GM12891 (cell line): ENCODE results near the gene DNAJC13.

Experiments
- DNase-seq: peaks from one replicate; pipeline ENCODE4 v3.0.0; 2011; ENCODE audit warnings: low spot score; ENCODE audit not compliant: insufficient read length
- FAIRE-seq: peaks from 2 replicates; lab custom pipeline; 2011; peaks lifted over from hg19 to GRCh38; lab: Jason Lieb, UNC
- PAX5 ChIP-seq: IDR thresholded peaks from 2 replicates; pipeline ENCODE4 v1.6.1; 2011; ENCODE audit warnings: low read length, moderate library complexity, mild to moderate bottlenecking; ENCODE audit not compliant: insufficient read depth, severe bottlenecking
- POLR2A ChIP-seq: IDR thresholded peaks from 2 replicates; pipeline ENCODE4 v1.6.1; 2011; ENCODE audit warnings: low read depth, low read length, control low read depth
- POLR2AphosphoS5 ChIP-seq: IDR thresholded peaks from 2 replicates; pipeline ENCODE4 v1.6.1; 2011; ENCODE audit warnings: low read depth, low read length, control low read depth
- POU2F2 ChIP-seq: IDR thresholded peaks from 2 replicates; pipeline ENCODE4 v1.6.1; 2011; ENCODE audit warnings: low read depth, mild to moderate bottlenecking, control low read depth, low read length, moderate library complexity
- SPI1 ChIP-seq: IDR thresholded peaks from 2 replicates; pipeline ENCODE4 v1.6.1; 2011; ENCODE audit warnings: low read depth, low read length, control low read depth
- TAF1 ChIP-seq: IDR thresholded peaks from 2 replicates; pipeline ENCODE4 v1.6.1; 2011; ENCODE audit warnings: low read depth, low read length, control low read depth

DNAJC13 gene

DNA sequence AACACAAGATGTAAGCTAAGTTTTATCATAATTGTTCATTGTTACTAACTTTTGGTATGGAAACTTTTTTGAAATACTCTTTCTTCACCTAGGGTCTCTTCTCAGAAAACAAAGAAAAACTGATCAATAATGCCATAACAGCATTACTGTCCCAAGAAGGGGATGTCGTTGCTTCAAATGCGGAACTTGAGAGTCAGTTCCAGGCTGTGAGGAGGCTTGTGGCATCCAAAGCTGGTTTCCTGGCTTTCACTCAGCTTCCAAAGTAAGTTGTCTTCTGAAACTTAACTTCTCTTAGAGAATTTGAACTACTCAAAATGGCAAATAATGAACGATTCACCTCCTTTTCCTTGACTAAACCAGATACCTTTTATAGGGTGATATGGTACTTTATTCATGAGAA is 39.3 kb downstream of the DNAJC13 start:
- no peak for FAIRE-seq
- TF ChIP-seq POLR2A, result no peak
- no peak for TF ChIP-seq POLR2AphosphoS5
- no peak for TF ChIP-seq SPI1
- no peak for TF ChIP-seq PAX5
- no peak for TF ChIP-seq TAF1
- TF ChIP-seq POU2F2, result no peak

DNA sequence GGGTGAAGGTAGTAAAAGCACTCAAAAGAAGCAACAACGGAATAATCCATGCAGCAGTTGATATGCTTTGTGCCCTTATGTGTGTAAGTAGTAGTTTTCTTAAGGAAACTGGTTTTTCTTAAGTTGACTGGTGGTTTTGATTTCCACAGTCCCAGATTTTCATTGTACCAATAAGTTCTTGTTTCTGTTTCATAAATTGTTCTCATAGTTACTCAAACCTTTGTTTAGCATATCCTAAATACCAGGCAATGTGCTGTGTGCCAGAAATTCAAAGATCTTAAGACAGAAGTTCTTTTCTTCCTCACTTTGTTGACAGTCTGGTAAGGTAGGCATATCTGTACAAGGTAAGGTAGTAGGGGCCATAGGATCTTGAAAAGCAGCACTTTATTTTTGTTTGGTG is 40.0 kb downstream of the DNAJC13 start:
- DNase-seq (no peak), FAIRE-seq (no peak)
- TF ChIP-seq POLR2AphosphoS5 (no peak), POU2F2 (no peak), SPI1 (no peak), POLR2A (no peak)

More for the DNA sequence above, 39.3 kb downstream of the DNAJC13 start:
- DNase-seq, result no peak

DNA sequence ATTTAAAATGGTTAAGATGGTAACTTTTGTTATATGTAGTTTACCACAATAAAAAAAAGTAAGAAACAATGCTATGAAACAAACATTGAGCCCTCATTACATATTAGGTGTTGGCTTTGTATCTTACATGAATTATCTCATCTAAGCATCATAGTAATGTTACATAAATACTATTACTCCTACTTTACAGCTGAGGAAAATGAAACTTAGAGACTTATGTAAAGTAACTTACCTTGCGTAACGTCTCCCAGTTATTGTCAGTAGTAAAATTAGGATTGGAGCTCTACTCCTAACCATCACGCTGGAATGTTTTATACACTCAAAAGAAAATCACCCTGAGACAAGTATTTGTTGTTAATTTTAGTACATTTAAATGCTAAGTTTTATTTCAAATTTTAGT is 42.2 kb downstream of the DNAJC13 start:
- TF ChIP-seq POLR2AphosphoS5, result no peak
- no peak for TF ChIP-seq POU2F2
- no peak for TF ChIP-seq PAX5
- no peak for TF ChIP-seq TAF1
- TF ChIP-seq SPI1, result no peak
- TF ChIP-seq POLR2A, result no peak
- FAIRE-seq, result no peak
- no peak for DNase-seq

DNA sequence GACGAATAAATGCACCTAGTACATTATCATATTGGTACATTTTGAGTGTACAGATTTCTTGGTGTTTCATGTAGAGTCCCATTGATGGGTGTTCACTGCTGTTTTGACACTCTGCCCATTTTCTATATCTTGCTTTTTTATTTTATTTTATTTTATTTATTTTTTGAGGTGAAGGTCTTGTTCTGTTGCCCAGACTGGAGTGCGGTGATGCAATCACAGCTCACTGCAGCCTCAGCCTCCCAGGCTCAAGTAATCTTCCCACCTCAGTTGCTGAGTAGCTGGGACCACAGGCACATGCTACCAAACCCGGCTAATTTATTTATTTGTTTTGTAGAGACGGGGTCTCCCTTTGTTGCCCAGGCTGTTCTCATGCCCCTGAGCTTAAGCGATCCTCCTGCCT is 44.2 kb downstream of the DNAJC13 start:
- no peak for FAIRE-seq
- DNase-seq, result no peak
- TF ChIP-seq POLR2AphosphoS5 (no peak), POLR2A (no peak), POU2F2 (no peak), SPI1 (no peak), PAX5 (no peak), TAF1 (no peak)

DNA sequence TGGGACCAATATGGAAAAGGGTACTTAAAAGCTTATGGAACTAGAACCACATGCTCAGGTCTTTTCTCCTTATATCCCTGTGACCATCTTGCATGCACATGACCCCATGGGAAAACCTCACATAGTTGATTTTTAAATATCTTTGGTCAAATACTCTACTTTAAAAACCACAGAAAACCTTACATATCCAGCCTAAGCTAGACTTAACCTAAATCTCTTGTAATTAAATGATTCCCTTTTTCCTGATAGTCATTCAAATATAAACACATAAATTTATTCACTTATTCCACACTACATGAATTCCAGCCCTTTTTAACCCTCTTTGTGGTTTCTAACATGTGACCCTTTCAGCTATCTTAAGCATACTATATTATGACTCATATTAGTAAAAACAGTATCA is 46.8 kb downstream of the DNAJC13 start:
- FAIRE-seq (no peak), DNase-seq (no peak)
- no peak for TF ChIP-seq POLR2A
- no peak for TF ChIP-seq TAF1
- no peak for TF ChIP-seq POU2F2
- TF ChIP-seq POLR2AphosphoS5, result no peak

DNA sequence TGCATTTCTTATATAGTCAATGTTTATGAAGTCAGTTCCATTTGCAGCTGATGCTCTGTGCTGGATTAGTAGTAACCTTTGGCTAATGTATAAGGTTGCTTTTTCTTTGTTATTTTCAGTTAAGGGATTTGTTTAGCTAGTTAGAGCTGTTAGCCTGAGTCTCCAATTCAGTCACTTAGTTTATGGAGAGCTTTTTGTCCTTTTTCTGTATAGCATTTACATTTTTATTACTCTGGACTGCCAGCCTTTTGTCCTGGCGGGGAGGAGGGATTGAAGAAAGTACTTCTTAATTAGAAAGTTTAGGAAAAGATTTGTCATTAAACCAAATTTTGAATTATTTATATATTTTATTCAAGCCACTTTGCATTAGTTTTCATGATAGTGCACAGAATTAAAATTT is 52.0 kb downstream of the DNAJC13 start:
- TF ChIP-seq TAF1 (no peak), SPI1 (no peak), POLR2A (no peak), PAX5 (no peak), POLR2AphosphoS5 (no peak), POU2F2 (no peak)
- no peak for FAIRE-seq
- no peak for DNase-seq

DNA sequence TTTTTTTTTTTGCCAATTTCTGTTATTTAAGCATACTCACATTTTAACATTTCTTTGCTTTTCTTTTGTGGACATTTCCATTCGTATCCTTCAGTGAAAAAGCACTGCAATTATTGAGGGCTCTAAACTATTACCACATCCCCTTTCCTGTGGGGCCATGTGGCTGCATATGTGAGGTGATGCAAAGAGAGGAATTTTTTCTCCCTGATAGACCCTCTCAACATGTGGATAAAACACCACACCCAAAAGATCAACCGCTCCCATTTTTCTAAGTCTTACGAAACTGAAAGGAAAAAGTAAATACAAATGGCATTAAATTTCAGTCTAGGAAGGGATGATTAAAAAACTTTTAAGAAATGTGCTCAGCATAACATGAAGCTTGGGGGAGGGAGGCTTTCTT is 68.8 kb downstream of the DNAJC13 start:
- TF ChIP-seq POU2F2 (no peak), POLR2AphosphoS5 (no peak), TAF1 (no peak), POLR2A (no peak), SPI1 (no peak), PAX5 (no peak)
- DNase-seq (no peak), FAIRE-seq (no peak)

DNA sequence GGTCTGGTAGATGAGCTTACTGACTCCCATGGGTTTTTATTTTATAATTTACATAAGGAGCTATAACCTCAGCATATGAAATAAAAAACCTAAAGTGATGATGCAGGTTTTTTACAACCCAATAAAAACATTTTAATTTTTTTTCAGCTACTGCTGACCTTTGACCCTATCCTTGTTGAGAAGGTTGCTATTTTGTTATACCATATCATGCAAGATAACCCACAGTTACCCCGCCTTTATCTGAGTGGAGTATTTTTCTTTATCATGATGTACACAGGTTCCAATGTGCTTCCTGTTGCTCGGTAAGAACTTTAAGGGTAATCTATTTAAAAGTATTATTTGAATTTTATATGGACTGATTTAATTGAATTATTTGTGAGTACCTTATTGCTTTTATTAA is 70.8 kb downstream of the DNAJC13 start:
- FAIRE-seq, result no peak
- TF ChIP-seq PAX5 (no peak), POLR2AphosphoS5 (no peak), SPI1 (no peak), POU2F2 (no peak), POLR2A (no peak), TAF1 (no peak)
- DNase-seq, result no peak

DNA sequence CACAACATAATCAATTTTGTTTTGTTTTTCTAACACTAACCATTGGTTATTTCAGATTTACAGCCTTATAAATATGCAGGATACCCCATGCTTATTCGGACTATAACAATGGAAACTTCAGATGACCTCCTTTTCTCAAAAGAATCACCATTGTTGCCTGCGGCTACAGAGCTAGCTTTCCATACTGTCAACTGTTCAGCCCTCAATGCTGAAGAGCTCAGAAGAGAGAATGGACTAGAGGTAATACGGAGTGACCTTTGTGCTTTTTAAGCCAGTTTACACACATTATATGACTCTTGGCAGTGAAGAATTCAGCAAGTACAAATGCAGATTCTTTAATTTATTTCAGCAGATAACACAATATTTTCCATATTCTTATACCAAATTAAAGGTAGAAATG is 81.8 kb downstream of the DNAJC13 start:
- TF ChIP-seq SPI1, result no peak
- no peak for TF ChIP-seq TAF1
- no peak for TF ChIP-seq POLR2A
- no peak for TF ChIP-seq PAX5
- TF ChIP-seq POU2F2, result no peak
- TF ChIP-seq POLR2AphosphoS5, result no peak
- no peak for FAIRE-seq
- no peak for DNase-seq

DNA sequence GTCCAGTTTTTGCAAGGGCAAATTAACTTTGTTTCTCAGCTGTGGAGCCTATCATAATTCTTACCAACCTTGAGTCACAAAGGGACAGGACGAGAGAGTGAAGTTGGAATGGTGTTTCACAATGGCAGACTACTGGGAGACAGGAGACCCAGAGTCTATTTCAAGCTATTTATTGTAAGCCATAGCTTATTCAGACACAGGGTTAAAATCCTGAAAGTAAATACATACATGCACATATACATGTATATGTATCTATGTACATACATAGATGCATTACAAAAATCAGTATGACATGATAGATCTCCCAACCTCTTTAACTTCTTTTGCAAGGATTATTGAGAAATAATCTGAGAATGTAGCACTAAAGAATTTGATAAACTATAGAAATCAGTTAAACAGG is 86.3 kb downstream of the DNAJC13 start:
- FAIRE-seq (no peak), DNase-seq (no peak)
- TF ChIP-seq POLR2A (no peak), POU2F2 (no peak), TAF1 (no peak), PAX5 (no peak), SPI1 (no peak), POLR2AphosphoS5 (no peak)

DNA sequence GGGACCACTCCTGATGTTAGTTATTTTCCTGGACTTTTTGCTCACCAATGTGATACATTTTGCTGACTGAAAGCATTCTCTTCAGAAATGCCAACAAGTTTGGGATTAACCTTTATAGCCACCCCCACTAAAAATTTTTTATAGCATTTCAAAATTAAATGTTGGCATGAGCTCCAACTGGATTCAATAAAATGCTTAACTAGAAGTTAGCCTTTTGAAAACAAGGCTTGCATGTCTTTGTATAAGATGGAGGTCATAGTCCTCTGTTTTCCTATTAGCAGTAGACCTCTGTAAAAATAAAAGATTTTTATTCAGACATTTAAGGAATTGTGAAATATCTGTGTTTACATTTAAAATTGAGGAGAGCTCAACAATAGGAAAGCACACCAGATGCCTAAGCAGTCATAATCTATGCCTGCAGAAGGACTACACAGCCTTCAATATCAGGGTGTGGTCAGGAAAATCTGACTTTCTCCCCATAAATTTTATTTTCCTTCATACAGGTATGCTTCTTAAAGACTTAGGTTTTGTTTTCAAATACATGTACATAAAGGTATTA is 87.2 kb downstream of the DNAJC13 start:
- no peak for FAIRE-seq

More for the DNA sequence above, 87.2 kb downstream of the DNAJC13 start:
- no peak for DNase-seq
- no peak for TF ChIP-seq PAX5
